Brain microvascular endothelial cell (primary cell): ENCODE data around the gene PDPN.
A peak's percentile ranks its signal among the peaks of the same experiment; 100 is the strongest.

ENCODE experiments used
- DNase-seq: peaks from one replicate; pipeline ENCODE4 v3.0.0-alpha.2; 2020
- H3K27ac ChIP-seq: fragments of 250-450 bp; sonication (Bioruptor Pico); 2 replicates; pipeline ENCODE4 v1.5.1; 2020; ENCODE audit warnings: mild to moderate bottlenecking, moderate library complexity
- H3K27me3 ChIP-seq: fragments of 250-450 bp; sonication (Bioruptor Pico); replicated peaks from 2 replicates; pipeline ENCODE4 v1.5.1; 2020; ENCODE audit warnings: mild to moderate bottlenecking
- H3K36me3 ChIP-seq: fragments of 250-450 bp; sonication (Bioruptor Pico); replicated peaks from 2 replicates; pipeline ENCODE4 v1.5.1; 2020; ENCODE audit warnings: mild to moderate bottlenecking
- H3K4me3 ChIP-seq: 2 replicates; pipeline ENCODE4 v1.5.1; 2011; ENCODE audit warnings: low read depth, mild to moderate bottlenecking, control low read depth, low read length, moderate library complexity
- CTCF ChIP-seq: IDR thresholded peaks from 2 replicates; pipeline ENCODE4 v1.5.1; 2011; ENCODE audit warnings: low read depth, mild to moderate bottlenecking, moderate library complexity, low read length, control low read depth, inconsistent platforms; ENCODE audit errors: missing control alignments
- in situ Hi-C: cut with HindIII; loops from 2 replicates; pipeline ENCODE4 v1.10.0; 2017; ENCODE audit warnings: low sequenced_read_pairs, low pct_ligation_motif_present

PDPN gene

GRCh38 chr1:13583595-13583965 is at the start of gene PDPN:
TSS of gene PDPN (plus strand) at chr1:13583832. CDS start at chr1:13584034, 202 bp downstream.
- in situ Hi-C loops: no loop called here
- no peak within 1 kb of the TSS for H3K27ac ChIP-seq

GRCh38 chr1:13535227-13535626 is 48.4 kb upstream of the PDPN start:
- in situ Hi-C loops: no loop called here

More at GRCh38 chr1:13583595-13583965, at the start of gene PDPN:
- peaks cover 3% of the 10 kb centered on the region for H3K27me3 ChIP-seq
- peak within 1 kb of the TSS; percentile 27 for H3K4me3 ChIP-seq
- H3K36me3 ChIP-seq: no peaks in the 10 kb centered on the region
- DNase-seq: no peak
- TF ChIP-seq CTCF: no peak

GRCh38 chr1:13536571-13536970 is 47.1 kb upstream of the PDPN start:
- Histone ChIP-seq H3K27ac (no peak overlapping the region), H3K4me3 (no peak overlapping the region), H3K27me3 (no peaks in the 10 kb centered on the region), H3K36me3 (no peaks in the 10 kb centered on the region)
- in situ Hi-C loops: no loop called here
- no peak for TF ChIP-seq CTCF
- no peak for DNase-seq

More at GRCh38 chr1:13535227-13535626, 48.4 kb upstream of the PDPN start:
- Histone ChIP-seq H3K27ac (no peak overlapping the region), H3K27me3 (no peaks in the 10 kb centered on the region), H3K4me3 (no peak overlapping the region), H3K36me3 (no peaks in the 10 kb centered on the region)
- no peak for TF ChIP-seq CTCF
- no peak for DNase-seq

GRCh38 chr1:13538832-13539231 is 44.8 kb upstream of the PDPN start:
- Histone ChIP-seq H3K4me3 (no peak overlapping the region), H3K27ac (no peak overlapping the region), H3K27me3 (no peaks in the 10 kb centered on the region), H3K36me3 (no peaks in the 10 kb centered on the region)
- no peak for TF ChIP-seq CTCF
- no peak for DNase-seq
- in situ Hi-C loops: no loop called here

GRCh38 chr1:13539683-13540082 is 43.9 kb upstream of the PDPN start:
- Histone ChIP-seq H3K27me3 (no peaks in the 10 kb centered on the region), H3K4me3 (no peak overlapping the region), H3K36me3 (no peaks in the 10 kb centered on the region), H3K27ac (no peak overlapping the region)
- in situ Hi-C loops: no loop called here
- no peak for TF ChIP-seq CTCF
- no peak for DNase-seq

- no peak for DNase-seq
- in situ Hi-C loops: no loop called here
- no peak overlapping the region for H3K4me3 ChIP-seq
- no peaks in the 10 kb centered on the region for H3K27me3 ChIP-seq
- no peak overlapping the region for H3K27ac ChIP-seq
- H3K36me3 ChIP-seq: no peaks in the 10 kb centered on the region
- no peak for TF ChIP-seq CTCF
Measured at GRCh38 chr1:13540866-13541265, 42.8 kb upstream of the PDPN start.
